Glomerular visceral epithelial cell (primary cell): ENCODE results near the gene SIGLEC1.

Experiments used
- DNase-seq: peaks from one replicate; pipeline ENCODE4 v3.0.0-alpha.2; 2016; ENCODE audit errors: extremely low spot score

SIGLEC1 gene

DNA sequence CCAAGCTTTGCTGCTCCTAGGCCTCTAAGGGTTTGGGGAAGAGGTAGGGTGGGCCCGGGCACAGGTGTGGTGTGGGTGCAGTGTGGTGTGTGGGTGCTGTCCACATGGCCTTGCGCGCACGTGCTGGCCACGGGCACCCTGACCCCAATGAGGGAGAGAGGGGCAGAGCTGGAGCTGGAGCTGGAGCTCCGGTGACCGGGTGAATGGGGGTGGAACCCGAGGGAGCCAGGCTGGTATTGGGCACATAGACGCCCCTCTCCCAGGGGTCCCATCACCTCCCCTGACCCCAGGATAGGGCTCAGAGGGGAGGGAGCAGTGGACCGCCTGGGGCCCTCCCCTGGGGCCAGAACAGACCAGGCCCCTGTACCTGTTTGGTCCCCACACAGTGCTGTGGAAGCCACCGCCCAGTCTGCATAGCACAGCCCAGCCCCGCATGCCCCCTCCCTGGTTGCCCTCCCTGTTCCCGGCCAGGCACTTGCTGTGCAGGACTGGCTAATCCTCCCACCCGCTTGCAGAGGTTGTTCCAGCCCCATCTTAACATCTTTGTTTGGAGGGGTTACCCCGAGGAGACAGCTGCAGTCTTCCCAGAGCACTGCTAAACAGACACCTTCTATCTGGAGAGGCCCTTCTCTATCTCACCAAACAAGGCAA is 31.6 kb downstream of the SIGLEC1 start:
- DNase-seq = no peak

DNA sequence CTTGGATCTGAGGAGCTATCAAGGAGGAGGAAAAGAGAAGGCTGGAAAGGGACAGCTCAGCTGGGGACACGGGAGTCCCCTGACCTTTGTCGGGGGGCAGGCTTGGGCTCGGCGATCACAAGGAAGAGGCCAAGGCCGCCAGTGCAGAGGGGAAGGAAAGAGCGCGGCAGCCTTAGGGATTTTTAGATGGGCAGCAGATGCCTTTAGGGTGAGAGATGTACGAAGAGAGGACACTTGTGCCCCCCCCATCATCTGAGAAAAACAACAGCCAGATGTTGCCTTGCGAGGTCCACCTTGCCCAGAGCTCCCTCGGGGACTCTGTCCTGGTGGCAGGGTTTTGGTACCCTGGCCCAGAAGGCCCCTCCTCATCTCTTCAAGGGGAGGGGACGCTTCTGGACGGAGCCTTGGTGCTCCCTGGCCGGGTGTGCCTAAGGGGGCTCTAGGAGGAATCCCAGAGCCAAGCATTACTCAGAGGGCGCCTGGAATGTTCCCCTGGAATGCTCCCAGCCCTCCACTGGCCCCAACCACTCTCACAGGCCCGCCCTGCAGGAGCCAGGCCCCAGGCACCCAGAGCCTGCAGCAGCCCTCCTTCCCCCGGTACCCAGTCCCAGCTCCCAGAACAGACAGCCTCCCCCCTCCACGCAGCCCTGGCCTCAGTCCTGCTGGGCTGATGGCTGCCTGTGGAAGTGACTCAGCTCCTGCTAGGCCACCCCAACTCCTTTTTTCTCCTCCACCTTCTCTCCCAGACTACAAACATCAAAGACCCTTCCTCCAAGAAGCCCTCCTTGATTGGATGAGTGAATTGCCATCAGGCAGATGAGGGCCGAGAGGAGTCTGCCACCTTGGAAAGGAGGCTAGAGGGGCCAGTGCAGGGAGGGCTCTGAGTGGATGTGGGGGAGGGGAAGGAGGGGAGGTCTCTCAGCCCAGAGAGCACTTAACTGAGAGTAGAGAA is 32.4 kb downstream of the SIGLEC1 start:
- DNase-seq = peak; percentile 12

DNA sequence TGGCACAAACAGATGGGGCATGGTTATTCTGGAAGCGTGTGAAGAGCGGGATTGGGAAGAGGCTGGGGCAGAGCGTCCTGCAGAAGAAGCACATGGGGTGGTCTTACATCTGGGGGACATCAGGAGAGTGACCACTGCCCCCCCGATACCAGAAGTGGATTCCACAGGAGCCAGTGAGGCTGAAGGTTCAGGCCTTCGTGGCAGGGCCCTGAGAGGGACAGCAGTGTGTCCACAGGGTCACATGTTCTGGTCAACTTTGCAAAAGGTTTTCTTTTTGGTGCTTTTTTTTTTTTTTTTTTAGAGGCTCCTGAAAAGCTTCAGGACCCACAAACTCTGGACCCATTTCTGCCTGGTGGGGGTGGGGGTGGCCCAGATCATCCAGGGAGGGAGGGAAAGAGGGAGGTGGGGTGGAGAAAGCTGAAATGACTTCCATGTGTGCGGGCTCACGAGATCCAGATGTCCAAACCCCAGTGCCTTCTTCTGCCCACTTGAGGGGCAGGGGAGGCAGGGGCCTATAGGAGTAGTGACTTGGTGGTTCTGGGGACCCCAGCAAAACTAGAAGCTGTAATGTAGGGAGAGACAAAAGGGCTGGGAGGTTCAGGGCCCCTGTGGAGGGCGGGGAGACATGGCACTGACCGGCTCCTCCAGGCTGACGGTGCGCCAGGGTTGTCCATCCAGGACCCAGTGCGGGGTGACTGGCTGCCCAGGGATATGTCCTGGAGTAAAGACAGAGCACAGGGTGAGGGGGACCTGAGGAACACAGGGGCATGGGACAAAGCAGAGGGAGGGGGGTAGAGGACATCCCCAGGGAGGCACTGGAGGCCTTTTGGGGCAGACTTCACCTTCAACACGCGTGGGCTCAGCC is 33.3 kb downstream of the SIGLEC1 start:
- DNase-seq = no peak

DNA sequence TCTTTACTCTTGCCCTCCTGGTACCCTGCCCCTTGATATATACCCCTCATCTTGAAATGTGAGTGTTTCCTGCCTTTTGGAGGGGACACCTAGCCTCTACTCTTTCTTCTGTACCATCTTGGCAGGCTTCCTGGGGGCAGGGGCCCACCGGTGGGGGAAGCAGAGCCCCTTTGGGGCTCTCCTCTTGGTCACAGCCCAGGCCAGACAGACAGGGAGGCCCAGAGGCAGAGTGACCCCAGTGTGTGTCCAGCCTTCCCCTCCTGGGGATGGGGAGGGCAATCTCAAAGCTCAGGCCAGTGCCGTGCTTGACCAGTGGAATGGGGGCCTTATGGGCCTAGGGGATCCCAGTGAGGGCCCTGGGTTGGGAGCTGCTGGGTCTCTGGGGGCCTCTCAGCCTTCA is 34.2 kb downstream of the SIGLEC1 start:
- no peak for DNase-seq

DNA sequence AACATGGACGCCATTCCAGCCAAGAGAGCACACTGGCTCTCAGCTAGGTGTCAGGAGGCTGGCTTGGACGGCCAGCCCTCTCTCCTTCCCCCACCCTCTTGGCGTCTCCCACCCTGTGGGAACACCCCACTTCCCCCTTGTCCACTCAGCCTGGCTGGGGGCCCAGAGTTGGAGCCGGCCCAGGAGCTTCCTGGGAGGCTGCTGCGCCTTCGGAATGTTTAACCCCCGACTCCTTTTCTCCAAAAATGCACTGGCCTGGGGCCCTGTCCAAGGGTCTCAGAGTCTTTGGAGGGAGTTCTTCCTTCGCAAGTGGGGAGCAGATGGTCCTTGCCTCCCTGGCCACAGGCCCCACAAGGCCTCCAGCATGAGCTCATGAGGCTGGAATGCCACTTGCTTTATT is 34.7 kb downstream of the SIGLEC1 start:
- no peak for DNase-seq

DNA sequence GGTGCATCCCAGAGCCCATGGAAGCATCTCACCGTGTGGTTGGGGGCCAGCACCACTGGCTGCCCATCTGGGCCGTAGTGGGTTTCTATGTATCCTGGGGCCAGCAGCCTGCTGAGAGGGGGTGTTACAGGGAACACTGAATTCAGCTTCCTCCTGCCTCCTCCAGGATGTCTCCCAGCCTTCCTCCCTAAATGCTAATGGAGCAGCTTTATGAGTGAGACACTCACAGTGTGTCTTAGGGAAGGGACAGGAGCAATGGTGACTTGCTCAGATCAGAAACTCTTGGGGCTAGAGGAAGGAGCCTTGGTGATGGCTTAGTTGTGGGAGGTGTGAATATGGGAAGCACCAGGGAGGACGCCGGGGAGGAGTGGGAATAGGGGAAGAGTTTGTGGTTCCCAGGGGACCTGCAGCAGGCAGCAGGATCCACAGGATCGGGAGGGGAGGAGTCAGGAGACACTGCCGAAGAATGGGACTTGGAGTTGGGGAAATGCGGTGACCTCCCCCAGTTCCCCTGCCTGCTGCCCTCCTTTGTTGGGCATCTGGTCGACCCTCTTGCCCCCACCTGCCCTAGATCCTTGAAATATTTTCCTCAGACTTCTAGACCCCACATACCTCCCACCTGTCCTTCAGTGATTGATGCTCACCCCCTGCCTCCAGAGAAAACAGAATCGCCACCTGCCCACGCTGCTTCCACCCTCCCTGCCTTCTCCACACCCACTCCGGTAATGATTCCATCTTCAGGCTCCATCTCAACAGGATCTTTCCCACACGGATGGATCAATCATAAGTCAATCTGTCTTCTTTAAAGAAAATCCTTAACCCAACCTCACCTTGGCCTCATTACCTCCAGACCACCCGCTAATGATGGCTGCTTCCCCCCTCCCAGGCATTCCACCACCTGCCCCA is 37.2 kb downstream of the SIGLEC1 start:
- no peak for DNase-seq

DNA sequence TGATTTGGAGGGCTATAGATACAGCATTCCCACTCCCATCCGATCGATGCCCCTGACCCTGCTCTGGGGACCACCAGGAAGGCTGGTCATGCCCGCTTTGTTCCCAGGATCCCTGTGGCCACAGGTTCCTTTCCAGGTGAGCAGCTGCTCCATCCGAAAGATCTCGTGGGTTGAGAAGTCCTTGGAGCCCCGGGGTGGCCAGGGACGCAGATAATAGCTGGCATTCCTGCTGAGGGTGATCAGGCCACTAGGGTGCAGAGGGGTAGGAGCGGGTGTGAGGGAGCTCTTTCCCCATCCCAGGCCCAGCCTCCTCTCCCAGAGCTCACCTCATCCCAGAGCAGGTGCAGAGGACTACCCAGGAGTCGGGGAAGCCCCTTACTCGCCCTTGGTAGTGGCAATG is 38.0 kb downstream of the SIGLEC1 start:
- DNase-seq = no peak

DNA sequence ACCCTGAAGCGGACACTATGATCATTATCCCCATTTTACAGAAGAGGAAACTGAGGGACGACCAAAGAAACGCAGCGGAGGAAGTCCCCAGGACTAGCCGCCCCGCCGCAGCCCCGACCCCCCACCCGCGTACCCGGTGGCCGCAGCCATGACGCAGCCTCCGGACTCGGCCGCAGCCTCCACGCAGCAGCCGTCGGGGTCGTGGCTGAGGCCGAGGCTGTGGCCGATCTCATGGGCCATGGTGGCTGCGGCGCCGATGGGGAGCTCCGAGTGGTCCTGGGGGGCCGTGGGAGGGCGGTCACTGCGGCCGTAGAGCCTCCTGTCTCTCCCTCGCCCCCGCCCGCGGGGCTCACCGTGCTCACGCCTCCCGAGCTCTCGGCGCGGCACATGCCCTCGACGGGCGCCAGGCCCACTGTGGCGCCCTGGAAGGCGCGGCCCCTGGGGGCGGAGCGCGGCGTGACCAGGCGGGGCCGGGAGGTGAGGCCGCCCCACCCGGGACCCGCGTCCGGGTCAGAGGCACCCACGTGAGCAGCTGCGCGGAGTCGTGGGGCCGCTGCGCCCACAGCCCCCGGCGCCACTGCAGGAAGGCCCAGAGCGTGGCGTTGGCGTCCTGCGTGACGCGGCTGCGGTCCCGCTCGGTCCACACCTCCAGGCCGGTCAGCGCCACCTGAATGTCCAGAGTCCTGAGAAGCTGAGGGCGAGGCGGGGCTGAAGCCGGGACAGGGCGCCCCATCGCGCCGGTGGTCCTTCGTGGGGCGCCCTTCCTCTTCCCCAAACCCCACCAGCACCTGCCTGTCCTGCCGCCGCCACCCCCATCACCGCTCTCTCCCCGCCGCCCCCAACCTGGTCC is 39.0 kb downstream of the SIGLEC1 start:
- DNase-seq = no peak

DNA sequence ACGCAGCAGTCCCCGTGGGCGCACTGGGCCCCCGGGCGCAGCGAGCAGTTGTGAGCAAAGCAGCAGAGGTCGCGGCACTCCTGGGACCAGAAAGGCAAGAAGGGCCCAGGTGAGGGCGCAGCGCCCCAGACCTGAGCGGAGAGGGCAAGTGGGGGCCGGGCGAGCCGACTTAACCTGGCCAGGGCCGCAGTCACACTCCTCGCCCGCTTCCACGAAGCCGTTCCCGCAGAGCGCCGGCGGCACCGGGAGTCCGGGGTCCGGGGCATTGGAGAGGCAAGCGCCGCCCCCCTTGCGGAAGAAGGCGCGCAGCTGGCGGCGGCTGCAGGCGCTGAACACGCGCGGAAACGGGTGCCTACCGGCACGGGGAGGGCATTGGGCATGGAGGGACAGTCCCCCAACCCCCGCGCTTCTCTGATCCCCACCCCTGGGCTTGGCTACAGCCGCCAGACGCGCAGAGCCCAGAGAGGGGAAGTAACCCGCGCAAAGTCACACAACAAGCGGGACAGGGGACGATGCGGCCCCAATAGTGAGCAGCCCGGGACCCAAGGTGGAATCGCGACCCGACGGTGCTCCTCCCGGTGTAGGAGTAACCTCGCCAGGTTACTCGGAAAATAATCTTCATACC is 39.7 kb downstream of the SIGLEC1 start:
- DNase-seq = no peak

DNA sequence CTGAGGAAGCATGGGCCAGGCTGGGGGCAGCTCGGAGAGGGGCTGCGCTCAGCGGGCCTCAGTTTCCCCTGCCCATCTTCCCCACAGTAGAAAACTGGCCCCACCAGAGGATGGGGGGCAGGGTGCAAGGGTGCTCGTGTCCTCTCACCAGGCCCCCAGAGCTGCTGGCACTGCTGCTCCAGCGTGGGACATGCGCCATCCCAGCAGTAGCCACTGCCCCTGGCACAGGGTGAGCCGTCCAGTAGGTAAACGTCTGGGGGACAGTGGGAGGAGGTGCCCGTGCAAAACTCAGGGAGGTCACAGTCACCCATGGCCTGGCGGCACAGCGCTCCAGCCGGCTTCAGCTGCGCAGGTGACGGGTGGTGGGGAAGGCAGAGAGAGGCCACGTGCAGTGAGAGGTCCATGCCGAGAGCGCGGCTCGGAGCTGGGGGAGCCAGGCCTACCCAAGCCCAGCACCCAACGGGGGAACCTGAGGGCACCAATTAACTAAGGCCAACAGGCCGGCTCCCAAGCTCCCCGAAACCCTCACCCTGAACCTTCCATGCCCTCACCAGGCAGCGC is 40.3 kb downstream of the SIGLEC1 start:
- no peak for DNase-seq

DNA sequence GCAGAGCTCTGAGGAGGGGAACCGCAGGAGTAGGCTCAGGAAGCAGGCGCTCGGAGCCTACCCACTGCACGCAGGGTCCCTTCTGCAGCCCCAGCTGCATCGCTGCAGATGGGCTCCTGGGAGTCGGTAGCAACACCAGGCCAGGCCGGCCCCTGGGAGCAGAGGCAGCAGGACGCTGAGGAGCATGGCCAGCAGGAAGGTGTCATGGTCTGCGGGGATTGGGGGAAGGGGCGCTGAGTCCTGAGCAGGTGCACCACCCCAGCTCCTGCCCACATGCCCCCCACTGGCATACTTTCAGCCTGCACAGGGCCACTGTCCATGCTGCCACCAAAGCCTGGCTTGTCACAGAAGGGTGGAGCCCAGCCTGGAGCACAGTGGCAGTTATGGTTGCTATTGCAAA is 41.5 kb downstream of the SIGLEC1 start:
- no peak for DNase-seq

DNA sequence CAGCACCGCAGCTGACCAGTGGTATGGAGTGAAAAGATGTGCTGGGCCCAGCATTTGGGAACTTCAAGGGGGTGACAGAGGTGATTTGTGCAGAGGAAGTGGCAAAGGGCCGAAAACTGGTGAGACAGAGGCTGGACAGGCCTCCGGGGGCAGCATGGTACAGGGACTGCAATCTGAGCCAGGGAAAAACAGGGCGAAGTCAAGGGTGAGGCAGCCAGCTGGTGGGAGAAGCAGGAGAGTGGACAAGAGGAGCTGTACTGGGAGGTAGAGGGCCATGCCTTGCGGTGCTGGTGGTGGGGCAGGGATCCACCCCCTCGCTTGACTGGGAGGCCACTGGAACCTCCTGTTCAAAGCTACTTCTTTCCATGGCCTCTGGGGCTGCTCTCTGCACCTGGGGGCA is 41.9 kb downstream of the SIGLEC1 start:
- no peak for DNase-seq

DNA sequence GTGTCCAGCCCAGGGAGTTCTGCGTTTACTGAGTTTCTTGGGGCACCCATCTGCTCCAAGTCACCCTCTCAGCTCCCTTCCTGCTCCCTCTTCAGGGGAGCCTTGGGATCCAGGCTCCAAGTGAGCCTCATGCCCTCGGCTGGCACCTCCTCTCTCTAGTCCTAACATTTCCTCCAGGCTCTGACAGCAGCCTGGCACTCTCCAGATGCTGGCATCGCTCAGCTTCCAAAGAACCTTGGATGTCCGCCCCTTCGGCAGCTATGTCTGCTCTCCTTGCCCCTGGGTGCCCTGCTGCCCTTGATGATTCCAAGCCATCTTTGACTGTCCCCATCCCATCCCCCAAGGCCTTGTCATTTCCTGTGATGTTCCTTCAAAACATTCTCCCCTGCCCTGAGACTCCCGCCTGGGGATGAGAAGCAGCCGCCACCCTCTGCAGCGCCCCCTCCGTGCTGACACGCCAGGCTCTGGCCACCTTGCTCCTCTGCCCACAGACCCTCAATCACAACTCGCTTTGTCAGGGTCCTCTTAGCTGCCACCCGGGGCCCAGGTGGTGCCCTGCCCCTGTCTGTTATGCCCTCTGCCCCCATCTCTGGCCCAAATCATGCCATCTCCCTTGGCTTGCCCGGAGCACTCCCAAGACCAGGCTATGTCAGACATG is 42.6 kb downstream of the SIGLEC1 start:
- no peak for DNase-seq

DNA sequence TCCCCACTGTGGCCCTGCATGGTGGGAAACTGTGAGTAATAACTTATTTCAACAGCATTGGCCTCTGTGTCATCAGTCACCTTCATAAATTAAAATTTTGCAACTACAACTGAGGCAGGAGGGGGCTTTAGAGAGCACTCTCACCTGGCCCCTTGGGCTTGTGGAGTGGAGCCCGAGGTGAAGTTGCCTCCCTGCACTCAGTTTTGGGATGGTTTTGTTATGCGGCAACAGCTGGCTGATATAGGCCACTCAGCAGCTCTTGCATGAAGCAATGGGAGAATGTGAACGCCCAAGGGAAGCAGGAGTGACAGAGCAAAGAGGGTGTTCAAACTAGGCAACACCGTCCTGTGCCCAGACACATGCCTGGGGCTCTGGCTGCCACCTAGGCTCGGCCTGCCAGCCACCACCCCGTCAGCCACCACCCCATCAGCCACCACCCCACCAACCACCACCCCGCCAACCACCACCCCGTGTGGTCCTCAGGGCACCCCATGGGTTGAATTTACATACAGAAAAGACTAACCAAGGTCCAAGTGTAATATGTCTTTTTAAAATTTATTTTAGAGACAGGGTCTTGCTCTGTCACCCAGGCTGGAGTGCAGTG is 44.9 kb downstream of the SIGLEC1 start:
- DNase-seq = no peak

DNA sequence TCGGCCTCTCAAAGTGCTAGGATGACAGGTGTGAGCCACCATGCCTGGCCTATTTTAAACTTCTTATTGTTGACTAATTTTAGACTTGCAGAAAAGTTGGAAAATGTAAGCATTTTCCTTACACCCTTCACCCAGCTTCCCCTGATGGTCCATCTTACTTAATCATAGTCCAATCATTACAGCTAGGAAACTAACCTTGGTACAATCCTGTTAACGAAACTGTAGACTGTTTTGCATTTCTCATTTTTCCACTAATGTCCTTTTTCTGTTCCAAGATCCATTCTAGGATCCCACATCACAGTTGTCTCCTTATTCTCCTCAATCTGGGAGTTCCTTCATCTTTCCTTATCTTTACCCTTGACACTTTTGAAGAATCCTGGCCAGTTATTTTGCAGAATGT is 48.5 kb downstream of the SIGLEC1 start:
- no peak for DNase-seq

DNA sequence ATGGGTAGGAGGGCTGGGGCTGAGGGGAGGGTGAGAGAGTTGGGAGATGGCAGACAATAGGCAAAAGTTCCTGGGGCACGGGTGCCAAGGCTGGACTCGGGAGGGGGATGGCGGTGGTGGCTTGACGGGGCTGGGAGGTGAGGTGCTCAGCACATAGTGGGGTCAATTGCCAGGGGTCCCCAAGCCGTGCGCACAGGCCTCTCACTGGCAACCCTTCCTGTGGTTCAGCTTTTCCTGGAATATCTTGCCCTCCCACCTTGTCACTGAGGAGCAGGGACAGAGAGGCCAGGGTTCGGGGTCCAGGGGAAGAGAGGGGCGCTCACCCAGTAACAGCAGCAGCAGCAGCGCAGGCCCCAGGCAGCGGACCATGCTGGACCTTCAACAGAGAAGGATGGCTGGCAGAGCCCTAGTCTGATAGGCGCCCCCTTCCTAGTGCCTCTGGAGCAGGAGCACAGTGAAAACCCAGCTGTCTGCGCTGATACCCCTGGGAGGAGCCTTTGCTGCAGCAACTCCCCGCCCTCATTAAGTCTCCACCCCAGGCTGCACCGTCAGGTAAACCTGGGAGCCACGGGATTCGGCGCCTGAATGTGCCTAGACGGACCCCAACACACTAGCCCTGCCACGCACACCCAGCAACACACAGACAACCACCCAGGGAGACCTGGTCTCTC is 49.2 kb downstream of the SIGLEC1 start, which contains the start of gene GFRA4:
TSS of gene GFRA4 (minus strand) at position 369 of the 671 bp plus-strand sequence. CDS start at position 369, 0 bp downstream.
- DNase-seq = no peak
